Activated naive CD8-positive, alpha-beta T cell treated with anti-CD3 and anti-CD28 coated beads, Interleukin-2, amount 50 U/mL, for 16 hours (primary cell): Measurements from ENCODE around the gene SLC52A3.

Source experiments
- DNase-seq: peaks from one replicate; pipeline ENCODE4 v3.0.0-alpha.2; 2020; ENCODE audit warnings: low read depth, low spot score

The SLC52A3 gene

DNA sequence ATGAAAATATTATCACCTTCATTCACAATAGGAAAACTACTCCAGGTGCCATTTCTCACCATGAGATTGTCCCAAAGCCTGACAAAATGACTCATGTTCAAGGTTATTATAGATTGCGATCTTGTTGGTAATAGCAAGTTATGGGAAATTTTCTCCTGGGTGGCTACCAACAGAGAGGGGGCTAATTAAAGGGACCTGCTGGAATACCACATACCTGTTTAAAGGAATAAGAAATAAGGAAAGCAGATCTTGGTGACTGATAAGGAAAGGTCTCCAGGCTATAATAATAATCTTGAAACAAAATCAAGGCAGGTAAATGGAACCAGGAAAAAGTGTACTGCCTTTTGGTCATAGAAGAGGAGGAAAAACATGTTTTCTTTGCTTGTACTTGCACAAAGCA is 1.4 kb downstream of the SLC52A3 start:
- DNase-seq: no peak

DNA sequence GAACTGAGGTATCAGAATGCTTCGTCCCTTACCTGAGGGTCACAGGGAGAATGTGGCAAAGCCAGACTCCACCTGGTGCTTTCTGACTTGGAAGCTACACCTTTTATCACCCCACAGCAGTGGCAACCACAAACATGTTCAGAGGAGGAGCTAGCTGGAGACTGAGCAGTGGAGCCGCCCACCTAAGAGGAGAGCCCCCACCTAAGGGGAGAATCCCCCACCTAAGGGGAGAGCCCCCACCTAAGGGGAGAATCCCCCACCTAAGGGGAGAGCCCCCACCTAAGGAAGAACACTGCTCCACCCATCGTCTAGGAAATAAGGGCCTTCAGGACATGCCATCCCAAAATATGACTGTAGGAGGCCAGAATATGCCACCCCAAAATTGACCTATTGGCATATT is 4.0 kb downstream of the SLC52A3 start:
- no peak for DNase-seq

DNA sequence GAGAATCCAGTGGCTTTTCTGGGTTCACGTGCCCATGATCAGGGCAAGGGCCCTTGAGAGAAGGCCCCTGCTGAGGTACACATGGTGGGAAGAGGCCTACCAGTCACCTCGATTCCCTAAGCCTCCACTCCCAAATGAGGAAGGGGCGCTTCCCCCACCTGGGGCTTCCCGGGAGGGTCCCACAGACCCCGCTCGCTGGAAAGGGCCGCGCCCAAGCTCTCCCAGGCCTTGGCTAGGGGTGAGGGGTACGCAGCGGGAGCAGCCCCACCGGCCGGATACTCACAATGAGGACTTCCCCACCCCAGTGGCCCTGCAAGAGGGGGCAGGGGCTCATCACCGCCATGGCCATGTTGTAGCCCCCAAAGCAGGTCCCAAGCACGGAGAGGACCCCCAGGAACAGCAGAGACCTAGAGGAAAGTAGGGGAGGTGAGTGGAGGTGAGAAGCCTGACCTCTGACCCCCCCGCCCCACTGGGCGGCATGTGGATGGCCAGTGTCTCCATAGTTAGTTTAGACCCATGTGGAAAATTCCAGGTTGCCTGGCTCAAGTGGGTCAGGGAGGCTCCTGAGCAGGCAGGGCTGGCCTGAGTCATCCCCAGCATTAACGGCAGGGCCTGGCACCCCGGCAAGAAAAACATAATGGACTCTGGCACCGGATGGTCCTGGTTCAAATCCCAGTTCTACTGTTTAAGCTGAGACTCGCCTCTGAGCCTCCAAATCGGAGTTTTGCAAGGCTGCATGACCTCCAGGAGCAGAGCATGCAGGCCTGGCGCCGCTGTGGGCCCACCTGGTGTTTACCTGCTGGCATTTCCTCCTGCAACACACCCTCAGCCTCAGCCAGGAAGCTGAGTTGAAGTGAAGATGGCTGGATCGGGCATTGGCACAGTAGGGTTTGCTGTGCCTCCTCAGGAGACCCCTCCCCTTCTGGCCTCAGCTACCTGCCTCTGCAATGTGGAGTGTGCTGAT is 6.6 kb downstream of the SLC52A3 start:
- no peak for DNase-seq

DNA sequence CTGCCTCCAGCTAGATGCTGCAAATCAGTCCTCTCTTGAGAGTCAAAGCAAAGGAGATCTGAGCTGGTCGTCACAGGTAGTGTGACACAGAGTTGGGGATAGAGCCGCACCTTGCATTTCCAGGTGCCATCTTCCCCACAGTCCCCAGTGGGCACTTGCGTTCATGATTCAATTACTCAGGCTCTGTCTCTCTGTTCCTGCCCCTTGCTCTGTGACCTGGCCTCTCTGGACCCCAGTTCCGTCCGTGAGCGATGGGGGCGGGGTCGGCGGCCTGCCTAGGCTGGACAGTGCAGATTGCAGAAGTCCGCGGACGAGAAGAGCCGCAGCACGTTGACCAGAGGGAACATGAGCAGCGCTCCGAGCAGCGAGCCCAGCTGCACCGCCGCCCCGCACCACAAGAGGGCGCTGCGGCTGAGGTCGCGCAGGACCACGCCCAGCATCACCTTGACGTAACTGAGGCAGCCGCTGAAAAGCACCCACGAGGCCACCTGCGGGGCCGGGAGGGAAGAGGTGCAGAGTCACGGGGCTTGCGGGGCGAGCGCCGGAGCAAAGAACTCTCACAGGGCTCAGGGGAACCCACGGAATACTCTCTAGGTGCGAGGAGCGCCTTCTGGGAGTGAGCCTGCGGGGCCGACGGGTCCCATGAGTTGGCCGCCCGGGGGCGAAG is 7.4 kb downstream of the SLC52A3 start:
- DNase-seq: no peak

DNA sequence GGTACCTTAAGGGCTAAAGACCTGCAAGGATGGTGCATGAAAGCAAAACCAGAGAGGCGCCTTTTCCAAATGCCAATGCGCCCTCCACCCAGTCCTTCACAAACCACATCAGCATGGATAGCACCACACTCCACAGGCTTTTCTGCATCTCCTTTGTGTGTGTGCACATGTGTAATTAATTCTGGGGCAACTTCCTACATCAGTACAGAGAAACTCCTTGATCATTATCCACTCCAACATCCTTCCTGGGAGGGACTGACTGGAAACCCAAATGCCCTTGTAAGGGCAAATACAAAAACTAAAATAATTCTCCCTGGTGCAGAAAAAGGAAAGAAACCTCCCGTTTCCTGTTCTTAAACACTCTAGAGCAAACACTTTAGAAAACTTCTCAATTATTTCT is 10.8 kb downstream of the SLC52A3 start:
- DNase-seq: no peak

DNA sequence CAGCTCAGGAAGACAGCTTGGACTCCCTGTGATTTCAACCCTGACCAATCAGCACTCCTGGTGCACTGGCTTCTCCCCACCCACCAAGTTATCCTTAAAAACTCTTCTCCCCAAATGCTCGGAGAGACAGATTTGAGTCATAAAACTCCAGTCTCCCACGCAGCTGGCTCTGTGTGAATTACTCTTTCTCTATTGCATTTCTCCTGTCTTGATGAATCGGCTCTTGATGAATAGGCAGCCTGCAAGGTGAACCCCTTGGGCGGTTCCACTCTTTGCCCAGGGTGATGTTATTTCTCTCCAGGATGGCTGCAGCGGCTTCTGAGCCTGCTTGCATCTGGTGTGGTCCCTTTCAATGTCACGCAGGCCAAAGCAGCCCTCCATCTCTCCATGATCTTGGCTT is 12.4 kb downstream of the SLC52A3 start:
- no peak for DNase-seq

DNA sequence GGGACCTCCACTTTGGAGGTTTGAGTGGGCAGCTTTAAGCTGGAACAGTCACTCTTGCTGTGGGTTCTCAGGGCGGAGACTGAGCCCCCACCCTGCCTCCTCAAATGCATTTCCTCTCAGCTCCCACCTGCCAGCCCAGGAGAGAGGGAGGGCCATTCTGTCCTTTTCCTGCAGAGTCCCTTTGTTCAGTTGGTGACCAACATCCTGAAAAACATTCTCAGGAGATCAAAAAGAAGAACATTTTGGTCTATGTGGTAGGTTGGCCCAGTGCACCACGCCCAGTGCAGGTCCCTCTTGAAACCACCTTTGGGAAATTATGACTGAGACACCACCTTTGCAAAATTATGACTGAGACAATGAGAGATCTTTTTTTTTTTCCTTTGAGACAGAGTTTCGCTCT is 13.4 kb downstream of the SLC52A3 start:
- no peak for DNase-seq

DNA sequence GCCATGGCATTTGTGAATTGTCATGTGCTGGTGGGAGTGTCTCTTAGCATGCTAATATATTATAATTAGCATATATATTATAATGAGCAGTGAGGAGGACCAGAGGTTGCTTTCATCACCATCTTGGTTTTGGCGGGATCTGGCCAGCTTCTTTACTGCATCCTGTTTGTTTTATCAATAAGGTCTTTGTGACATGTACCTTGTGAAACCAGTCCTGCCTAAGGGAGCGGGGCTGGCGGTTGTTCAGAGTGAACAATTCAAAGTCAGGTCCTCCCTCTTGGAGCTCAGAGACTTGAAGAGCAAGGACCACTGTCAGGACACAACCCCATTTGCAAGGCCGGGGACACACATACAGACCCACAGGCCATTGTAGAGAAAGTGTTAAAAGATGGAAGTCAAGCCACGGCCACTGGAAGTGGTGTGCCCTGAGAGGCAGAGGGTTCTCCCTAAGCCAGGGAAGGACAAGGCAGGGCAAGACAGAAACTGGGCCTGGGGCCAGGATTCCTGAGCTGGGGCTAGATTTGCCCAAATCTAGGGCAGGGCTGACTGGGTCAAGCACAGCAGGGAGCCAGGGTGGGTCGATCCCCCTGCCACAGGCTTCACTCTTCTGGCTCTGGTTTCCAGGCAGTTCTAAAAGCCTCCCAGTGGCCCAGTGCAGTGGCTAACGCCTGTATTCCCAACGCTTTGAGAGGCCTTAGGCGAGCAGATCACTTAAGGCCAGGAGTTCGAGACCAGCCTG is 14.2 kb downstream of the SLC52A3 start:
- DNase-seq: no peak

DNA sequence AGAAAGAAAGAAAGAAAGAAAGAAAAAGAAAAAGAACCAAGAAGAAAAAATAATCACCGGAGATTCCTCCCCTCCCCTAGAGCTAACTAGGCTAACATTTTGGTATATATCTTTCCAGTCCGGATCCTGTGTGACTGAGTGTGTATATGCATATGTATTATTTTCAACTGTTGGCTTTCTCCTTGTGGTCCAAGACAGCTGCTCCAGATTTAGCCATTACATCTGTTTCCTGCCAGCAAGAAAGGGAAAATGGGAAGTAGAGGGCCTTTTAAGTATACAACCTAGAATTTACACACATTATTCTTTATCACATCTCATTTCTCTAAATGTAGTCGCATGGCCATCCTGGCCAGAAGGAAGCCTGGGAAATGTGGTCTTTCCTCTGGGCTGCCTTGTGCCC is 15.2 kb downstream of the SLC52A3 start:
- DNase-seq: no peak

DNA sequence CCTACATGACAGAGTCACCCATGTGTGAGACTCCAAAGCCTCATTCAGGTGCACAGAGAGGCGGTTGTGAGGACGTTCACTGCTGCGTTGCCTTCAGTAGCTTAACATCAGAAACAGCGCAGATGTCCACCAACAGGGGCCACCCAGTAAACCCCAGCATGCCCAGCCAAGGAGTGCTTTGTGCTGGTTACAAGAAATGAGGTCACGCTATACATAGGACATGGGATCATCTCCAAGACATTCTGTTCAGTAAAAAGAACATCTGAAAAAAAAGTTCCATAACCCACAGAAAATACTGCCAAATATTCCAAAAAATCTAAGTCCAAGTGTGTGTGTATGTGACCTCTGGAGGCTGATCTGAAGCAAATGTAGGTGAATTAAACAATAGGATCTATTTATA is 16.0 kb downstream of the SLC52A3 start:
- DNase-seq: no peak

DNA sequence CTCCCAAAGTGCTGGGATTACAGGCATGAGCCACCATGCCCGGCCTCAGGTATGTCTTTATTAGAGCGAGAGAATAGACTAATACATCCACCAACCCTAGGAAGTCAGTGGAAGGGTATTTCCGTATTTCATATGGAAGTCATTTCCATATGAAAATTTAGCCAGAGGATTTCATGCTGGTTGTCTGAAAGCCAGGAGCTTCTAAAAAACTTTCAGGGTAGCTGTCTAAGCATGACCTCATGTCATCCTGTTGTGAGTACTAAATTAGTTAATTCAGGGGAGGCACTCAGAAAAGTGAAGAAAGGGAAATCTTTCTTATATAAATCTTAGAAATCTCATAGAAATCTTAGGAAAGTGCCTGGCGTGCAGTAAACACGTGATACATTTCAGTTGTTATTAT is 16.5 kb downstream of the SLC52A3 start:
- DNase-seq: no peak

DNA sequence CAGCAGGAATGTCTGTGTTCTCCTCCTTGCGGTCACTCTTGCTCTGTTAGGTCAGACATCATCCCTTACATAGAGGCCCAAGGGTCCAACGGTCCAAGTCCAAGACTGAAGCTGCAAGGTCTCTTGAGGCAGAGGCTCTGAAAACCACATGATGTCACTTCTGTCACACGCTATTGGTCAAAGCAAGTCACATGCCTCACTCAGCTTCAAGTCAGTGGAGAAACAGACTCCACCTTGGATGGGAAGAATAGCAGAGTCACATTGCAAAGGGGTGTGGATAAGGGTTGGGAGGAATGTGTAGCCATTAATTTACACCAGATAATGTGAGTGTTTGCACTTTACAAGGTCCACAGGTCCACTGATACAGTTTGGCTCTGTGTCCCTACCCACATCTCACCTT is 17.5 kb downstream of the SLC52A3 start:
- no peak for DNase-seq

DNA sequence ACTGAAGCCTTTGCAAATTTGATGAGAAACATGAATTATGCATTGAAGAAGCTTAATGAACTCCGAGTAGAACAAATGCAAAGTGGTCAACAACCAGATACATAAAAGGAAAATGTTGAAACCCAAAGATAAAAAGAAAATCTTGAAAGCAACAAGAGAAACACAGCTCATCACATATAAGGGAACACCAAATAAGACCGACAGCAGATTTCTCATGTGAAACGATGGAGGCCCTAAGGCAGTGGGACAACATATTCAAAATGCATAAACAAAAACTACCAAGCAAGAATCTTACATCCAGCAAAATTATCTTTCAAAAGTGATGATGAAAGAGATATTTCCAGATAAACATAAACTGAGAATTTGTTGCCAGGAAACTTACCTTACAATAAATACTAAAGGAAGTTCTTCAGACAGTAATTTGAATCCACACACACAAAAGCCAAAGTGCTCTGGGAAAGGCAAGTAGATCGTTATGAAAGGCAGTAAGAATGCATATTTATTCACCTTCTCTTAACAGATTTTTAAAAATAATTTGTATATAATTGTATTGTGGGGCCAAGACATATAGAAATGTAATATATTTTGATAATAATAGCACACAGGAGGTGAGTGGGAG is 22.5 kb downstream of the SLC52A3 start:
- DNase-seq: no peak

DNA sequence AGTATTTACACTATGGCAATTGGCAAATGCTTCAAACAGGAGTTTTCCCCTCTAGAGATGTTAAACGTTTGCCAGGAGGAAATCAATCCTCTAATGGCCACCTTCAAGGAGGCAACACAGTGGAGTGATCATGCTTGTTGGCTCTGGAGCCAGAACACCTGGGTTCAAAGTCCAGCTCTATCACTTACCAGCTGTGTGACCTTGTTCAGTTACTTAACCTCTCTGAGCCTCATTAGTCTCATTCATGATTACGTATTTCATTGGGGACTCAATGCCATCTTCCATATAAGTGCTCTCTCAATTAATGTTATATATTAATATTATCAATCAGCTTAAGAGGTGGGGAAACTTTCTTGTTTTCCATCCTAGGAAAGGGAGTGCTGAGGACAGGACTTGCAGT is 26.1 kb downstream of the SLC52A3 start:
- no peak for DNase-seq

DNA sequence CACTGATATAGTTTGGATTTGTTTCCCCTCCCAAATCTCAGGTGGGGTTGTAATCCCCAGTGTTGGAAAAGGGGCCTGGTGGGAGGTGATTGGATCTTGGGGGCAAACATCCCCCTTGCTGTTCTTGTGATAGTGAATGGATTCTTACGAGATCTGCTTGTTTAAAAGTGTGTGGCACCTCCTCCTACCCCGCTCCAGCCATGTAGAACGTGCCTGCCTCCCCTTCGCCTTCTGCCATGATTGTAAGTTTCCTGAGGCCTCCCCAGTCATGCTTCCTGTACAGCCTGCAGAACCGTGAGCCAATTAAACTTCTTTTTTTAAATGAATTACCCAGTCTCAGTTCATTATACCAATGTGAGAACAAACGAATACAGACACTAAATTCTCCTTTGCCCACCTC is 26.7 kb downstream of the SLC52A3 start:
- no peak for DNase-seq

DNA sequence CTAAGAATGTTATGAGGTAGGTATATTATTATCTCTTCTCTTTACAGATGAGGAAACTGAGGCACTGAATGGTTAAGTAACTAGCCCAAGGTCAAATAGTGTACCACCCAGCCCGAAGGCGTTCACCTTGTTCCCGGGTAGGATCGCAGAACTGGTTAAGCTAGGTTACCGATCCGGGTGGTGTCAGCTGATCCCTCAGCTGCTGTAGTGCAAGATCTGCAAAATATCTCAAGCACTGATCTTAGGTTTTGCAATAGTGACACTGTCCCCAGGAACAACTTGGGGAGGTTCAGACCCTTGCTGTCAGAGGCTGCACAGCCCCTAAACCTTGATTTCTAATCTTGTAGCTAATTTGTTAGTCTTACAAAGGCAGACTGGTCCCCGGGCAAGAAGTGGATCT is 28.1 kb downstream of the SLC52A3 start:
- no peak for DNase-seq

DNA sequence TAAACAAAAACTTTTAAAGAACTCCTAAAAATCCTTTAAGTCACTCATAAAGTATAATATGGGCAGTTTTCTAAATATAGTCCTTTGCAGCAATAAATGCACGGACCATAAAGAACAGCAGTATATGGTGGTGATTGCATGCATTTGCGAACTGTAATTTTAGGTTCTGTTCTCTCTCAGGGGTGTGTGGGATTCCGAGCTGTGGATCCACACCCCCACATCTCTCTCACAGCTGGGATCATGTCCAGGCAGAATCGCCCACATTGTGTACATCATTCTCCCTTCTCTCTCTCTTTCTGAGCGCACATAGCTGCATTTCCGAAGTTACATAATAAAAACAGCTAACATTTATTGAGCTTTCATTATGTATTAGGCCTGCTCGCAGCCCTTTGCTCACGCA is 28.6 kb downstream of the SLC52A3 start:
- no peak for DNase-seq

DNA sequence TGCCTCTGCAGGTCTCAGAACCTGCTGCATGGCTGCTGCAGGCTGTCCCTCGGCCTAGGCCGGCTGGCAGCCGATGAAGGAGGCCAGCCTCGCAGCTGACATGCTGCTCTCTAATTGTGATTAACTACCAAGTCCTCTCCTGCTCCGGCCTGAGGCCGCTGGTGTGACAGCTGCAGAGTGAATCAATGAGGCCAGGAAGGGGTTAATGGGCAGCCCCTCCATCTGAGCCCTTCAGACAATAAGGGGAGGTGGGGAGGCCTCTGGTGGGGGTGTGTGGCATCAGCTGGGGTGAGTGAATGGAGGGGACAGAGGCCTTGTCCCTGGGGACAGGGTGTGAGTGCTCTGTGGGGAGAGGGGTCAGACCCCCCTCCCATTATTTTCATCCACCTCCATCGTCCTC is 34.4 kb downstream of the SLC52A3 start:
- DNase-seq: no peak

DNA sequence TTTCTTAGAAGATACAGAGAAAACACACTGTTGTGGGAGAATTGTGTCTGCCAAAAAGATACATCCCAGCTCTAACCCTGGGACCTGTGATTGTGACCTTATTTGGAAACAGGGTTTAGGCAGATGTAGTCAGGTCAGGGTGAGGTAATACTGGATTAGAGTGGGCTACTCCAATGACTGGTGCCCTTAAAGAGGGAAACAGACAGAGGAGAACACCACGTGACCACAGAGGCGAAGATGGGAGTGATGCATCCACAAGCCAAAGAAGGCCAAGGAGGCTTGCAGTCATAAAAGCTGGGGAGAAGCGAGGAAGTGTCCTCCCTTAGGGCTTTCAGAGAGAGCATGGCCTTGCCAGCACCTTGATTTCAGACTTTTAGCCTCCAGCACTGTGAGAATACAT is 35.6 kb downstream of the SLC52A3 start:
- no peak for DNase-seq

DNA sequence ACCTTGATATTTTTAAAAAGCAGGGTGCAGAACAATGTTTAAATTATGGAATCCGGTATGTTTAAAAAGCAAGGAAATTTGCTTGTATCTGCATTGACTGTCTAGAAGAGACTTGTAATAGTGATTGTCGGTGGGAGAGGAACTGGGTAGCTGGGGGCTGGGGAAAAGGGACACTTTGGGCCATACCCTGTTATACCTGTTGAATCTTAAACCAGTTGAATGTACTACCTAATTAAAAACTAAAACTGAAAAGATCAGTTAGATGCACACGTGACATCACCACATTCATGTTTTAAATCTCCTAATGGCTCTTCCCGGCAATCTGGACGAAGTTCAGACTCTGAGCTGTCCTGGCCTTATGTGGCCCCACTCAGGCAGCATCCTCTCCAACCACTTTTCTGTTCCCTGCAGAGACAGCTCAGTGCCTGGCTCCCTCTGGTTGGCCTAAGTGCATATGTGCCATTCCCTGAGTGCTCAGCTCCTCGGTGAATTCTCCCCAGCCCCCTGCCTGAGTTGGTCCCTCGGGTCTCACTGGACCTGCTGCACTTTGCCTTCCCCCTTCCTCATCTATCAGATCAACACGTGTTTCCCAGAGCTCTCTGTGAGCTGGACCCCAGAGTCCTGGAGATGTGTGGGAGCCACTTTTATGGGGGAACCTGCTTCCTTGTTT is 36.3 kb downstream of the SLC52A3 start:
- DNase-seq: no peak

DNA sequence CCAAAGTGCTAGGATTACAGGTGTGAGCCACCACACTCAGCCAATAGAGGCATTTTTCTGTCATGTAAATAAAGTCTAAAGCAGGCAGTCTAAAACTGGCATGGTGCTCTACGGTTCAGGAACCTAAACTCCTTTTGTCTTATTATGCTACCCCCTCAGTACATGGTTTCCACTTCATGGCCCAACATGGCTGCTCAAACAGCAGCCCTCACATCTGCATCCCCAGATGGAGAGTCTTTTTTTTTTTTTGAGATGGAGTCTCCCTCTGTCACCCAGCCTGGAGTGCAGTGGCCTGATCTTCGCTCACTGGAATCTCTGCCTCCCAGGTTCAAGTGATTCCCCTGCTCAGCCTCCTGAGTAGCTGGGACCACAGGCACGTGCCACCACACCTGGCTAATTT is 38.3 kb downstream of the SLC52A3 start:
- DNase-seq: no peak
